Osteoblast (primary cell): ENCODE results near the gene B4GAT1. TPM values are rescaled to one million over a fixed set of nuclear protein-coding genes. Genes with fewer than 3 reads are reported as not detected.
A peak's percentile ranks its signal among the peaks of the same experiment; 100 is the strongest.

ENCODE experiments used
- DNase-seq: peaks from one replicate; pipeline ENCODE4 v3.0.0; 2011; ENCODE audit warnings: low spot score, mixed read lengths; ENCODE audit not compliant: insufficient read length; ENCODE audit errors: missing footprints
- H2AFZ ChIP-seq: 2 replicates; pipeline ENCODE4 v1.6.0; 2011; ENCODE audit warnings: mild to moderate bottlenecking, low read length
- H3K27ac ChIP-seq: 2 replicates; pipeline ENCODE4 v1.5.1; 2011; ENCODE audit warnings: mild to moderate bottlenecking, low read depth, low read length, moderate library complexity
- H3K27me3 ChIP-seq: 2 replicates; pipeline ENCODE4 v1.6.0; 2012; ENCODE audit warnings: mild to moderate bottlenecking, control low read depth, inconsistent platforms, low read length, moderate library complexity; ENCODE audit not compliant: insufficient read depth
- H3K36me3 ChIP-seq: 2 replicates; pipeline ENCODE4 v1.5.1; 2011; ENCODE audit warnings: mild to moderate bottlenecking, low read length, control low read depth, moderate library complexity; ENCODE audit not compliant: insufficient read depth
- H3K4me1 ChIP-seq: 2 replicates; pipeline ENCODE4 v1.5.1; 2011; ENCODE audit warnings: mild to moderate bottlenecking, low read length, control low read depth, moderate library complexity; ENCODE audit not compliant: insufficient read depth
- H3K4me2 ChIP-seq: 2 replicates; pipeline ENCODE4 v1.6.0; 2011; ENCODE audit warnings: mild to moderate bottlenecking, low read length; ENCODE audit not compliant: insufficient read depth
- H3K4me3 ChIP-seq: fragments of 200-600 bp; sonication (generic); 3 replicates; pipeline ENCODE4 v1.5.1; 2012; ENCODE audit warnings: mild to moderate bottlenecking, low read length, inconsistent platforms; ENCODE audit not compliant: insufficient read depth
- H3K79me2 ChIP-seq: 2 replicates; pipeline ENCODE4 v1.6.0; 2012; ENCODE audit warnings: mild to moderate bottlenecking, low read length, control low read depth, inconsistent platforms; ENCODE audit not compliant: insufficient read depth
- H3K9me3 ChIP-seq: 2 replicates; pipeline ENCODE4 v1.5.1; 2011; ENCODE audit warnings: low read depth, low read length, control low read depth
- H4K20me1 ChIP-seq: 2 replicates; pipeline ENCODE4 v1.6.0; 2012; ENCODE audit warnings: mild to moderate bottlenecking, low read length, control low read depth; ENCODE audit not compliant: insufficient read depth
- CTCF ChIP-seq: IDR thresholded peaks from 2 replicates; pipeline ENCODE4 v1.5.1; 2011; ENCODE audit warnings: mild to moderate bottlenecking, low read depth, low read length, moderate library complexity; ENCODE audit errors: extremely low read depth
- total RNA-seq: library from RNA; depleted of rRNA; stranded (reverse); fragments of >200 nt; gene quantifications from 2 replicates; pipeline ENCODE4 v1.2.3, GENCODE V29; 2012

Gene B4GAT1
- total RNA-seq, 1 donor: 20.6 TPM

- Histone ChIP-seq H3K27ac (no peak overlapping the region), H3K4me3 (no peak overlapping the region), H2AFZ (no peak overlapping the region), H4K20me1 (peaks cover 36% of the 10 kb centered on the region), H3K79me2 (peaks cover 36% of the 10 kb centered on the region), H3K36me3 (peaks cover 33% of the 10 kb centered on the region), H3K27me3 (no peaks in the 10 kb centered on the region), H3K9me3 (no peaks in the 10 kb centered on the region), H3K4me1 (peaks cover 39% of the 10 kb centered on the region), H3K4me2 (no peak overlapping the region)
- DNase-seq: peak; percentile 36
- no peak for TF ChIP-seq CTCF
Measured at GRCh38 chr11:66332371-66333219, 14.8 kb downstream of the B4GAT1 start.

- no peak for TF ChIP-seq CTCF
- no peak overlapping the region for H3K4me3 ChIP-seq
- H3K27ac ChIP-seq: no peak overlapping the region
- peaks cover 32% of the 10 kb centered on the region for H4K20me1 ChIP-seq
- no peak overlapping the region for H3K4me2 ChIP-seq
- peaks cover 36% of the 10 kb centered on the region for H3K79me2 ChIP-seq
- no peaks in the 10 kb centered on the region for H3K27me3 ChIP-seq
- H3K4me1 ChIP-seq: peaks cover 39% of the 10 kb centered on the region
- H3K9me3 ChIP-seq: no peaks in the 10 kb centered on the region
- peaks cover 30% of the 10 kb centered on the region for H3K36me3 ChIP-seq
- peak; percentile 56 for DNase-seq
- H2AFZ ChIP-seq: no peak overlapping the region
Measured at GRCh38 chr11:66331542-66332370, 15.7 kb downstream of the B4GAT1 start.

- no peak overlapping the region for H3K27ac ChIP-seq
- H3K4me1 ChIP-seq: peaks cover 40% of the 10 kb centered on the region
- DNase-seq: no peak
Measured at GRCh38 chr11:66330931-66331330, 16.5 kb downstream of the B4GAT1 start.

More at GRCh38 chr11:66330931-66331330, 16.5 kb downstream of the B4GAT1 start:
- Histone ChIP-seq H3K36me3 (peaks cover 30% of the 10 kb centered on the region), H4K20me1 (peaks cover 32% of the 10 kb centered on the region), H2AFZ (no peak overlapping the region), H3K9me3 (no peaks in the 10 kb centered on the region), H3K27me3 (no peaks in the 10 kb centered on the region), H3K4me2 (no peak overlapping the region), H3K4me3 (no peak overlapping the region), H3K79me2 (peaks cover 36% of the 10 kb centered on the region)
- TF ChIP-seq CTCF: no peak
